Measurements from ENCODE around the gene FBXO47.

DNA sequence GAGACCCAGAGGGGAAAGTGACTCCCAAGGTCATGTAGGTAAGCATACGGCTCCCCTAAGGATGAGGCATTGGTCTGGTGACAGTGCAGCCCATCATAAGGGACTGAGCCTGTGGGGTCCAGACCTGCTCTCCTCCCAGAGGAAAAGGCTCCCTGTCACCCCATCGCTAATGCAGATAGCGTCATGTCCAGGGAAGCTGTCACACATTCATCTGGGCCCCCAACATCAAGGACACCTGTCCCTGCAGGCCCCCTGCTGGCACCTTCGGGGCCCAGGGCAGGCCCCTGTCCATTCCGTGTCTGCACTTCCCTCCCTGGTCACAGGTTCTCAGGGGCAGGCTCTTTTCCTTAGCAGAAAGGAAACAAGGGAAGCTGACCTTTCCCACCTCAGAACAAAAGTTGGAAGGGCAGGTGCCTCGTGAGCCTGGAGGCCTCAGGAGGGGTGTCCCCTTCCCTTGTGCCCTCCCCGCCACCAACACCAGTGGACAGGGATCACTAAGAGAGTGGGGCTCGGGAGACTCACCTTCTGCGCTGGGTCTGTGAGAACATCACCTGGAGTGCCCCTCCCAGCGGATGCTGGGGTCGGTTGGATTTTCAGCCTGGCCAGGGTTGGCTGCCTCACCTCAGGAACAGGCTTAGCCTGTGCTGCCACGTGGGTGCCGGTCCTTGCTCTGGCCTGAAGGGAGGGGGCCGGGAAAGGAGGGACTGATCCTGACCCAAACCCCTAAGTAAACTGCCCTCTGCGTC, 59.1 kb downstream of the FBXO47 start:
- TF ChIP-seq, protein P1, sequence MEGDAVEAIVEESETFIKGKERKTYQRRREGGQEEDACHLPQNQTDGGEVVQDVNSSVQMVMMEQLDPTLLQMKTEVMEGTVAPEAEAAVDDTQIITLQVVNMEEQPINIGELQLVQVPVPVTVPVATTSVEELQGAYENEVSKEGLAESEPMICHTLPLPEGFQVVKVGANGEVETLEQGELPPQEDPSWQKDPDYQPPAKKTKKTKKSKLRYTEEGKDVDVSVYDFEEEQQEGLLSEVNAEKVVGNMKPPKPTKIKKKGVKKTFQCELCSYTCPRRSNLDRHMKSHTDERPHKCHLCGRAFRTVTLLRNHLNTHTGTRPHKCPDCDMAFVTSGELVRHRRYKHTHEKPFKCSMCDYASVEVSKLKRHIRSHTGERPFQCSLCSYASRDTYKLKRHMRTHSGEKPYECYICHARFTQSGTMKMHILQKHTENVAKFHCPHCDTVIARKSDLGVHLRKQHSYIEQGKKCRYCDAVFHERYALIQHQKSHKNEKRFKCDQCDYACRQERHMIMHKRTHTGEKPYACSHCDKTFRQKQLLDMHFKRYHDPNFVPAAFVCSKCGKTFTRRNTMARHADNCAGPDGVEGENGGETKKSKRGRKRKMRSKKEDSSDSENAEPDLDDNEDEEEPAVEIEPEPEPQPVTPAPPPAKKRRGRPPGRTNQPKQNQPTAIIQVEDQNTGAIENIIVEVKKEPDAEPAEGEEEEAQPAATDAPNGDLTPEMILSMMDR (IDR thresholded peaks at IDR 0.05): no peak
- no peak for TF ChIP-seq POLR2A (IDR thresholded peaks at IDR 0.05)
- no peak for TF ChIP-seq EP300 (IDR thresholded peaks at IDR 0.05)
